Upper lobe of right lung (tissue), 1 donor: Measurements from ENCODE around the gene TANGO6. TPM values are rescaled to one million over a fixed set of nuclear protein-coding genes. Genes with fewer than 3 reads are reported as not detected.
A peak's percentile ranks its signal among the peaks of the same experiment; 100 is the strongest.

Experiments
- ATAC-seq: fragments of 200-7000 bp; cut with Tn5 transposase; one replicate; pipeline ENCODE4 v1.9.1; 2020; ENCODE audit warnings: mild to moderate bottlenecking, moderate library complexity
- DNase-seq: peaks from one replicate; pipeline ENCODE4 v3.0.0-alpha.2; 2020
- H3K27ac ChIP-seq: fragments of 200-600 bp; one replicate; pipeline ENCODE4 v1.8.0; 2022
- H3K27me3 ChIP-seq: fragments of 200-600 bp; one replicate; pipeline ENCODE4 v1.8.0; 2022; ENCODE audit warnings: mild to moderate bottlenecking
- H3K36me3 ChIP-seq: fragments of 200-600 bp; one replicate; pipeline ENCODE4 v1.8.0; 2022
- H3K4me1 ChIP-seq: fragments of 200-600 bp; one replicate; pipeline ENCODE4 v1.8.0; 2022
- H3K4me3 ChIP-seq: fragments of 200-600 bp; one replicate; pipeline ENCODE4 v1.8.0; 2022; ENCODE audit warnings: mild to moderate bottlenecking
- H3K9me3 ChIP-seq: fragments of 200-600 bp; one replicate; pipeline ENCODE4 v1.8.0; 2022
- CTCF ChIP-seq: fragments of 200-600 bp; IDR thresholded peaks from one replicate; pipeline ENCODE4 v1.8.0; 2022; ENCODE audit warnings: antibody characterized with exemption
- intact Hi-C: fragments of 100-400 bp; cut with DNase I; formaldehyde crosslinking; loops from one replicate; pipeline ENCODE4 v1.11.0; 2022
- total RNA-seq: library from RNA; stranded (reverse); fragmentation: NEBNext Ultra II Directional; extraction: Animal tissue kit (Norgen Biotek cat#: 25700); gene quantifications from one replicate; pipeline ENCODE4 v1.2.1, GENCODE V29; 2021
- donor health status: DM: no; HTN: yes; CAD: no; lungs with severe emphysema.

Gene TANGO6
- total RNA-seq, 1 donor from 2014 or later = 19.1 TPM

GRCh38 chr16:69064764-69065313 is 221.5 kb downstream of the TANGO6 start:
- no peak for TF ChIP-seq CTCF
- H3K27ac ChIP-seq = no peak overlapping the region
- no peaks in the 10 kb centered on the region for H3K27me3 ChIP-seq
- no peak for DNase-seq
- H3K9me3 ChIP-seq = no peaks in the 10 kb centered on the region
- no peaks in the 10 kb centered on the region for H3K4me1 ChIP-seq
- intact Hi-C loops = no loop called here
- no peak overlapping the region for H3K4me3 ChIP-seq
- ATAC-seq = no peak
- no peaks in the 10 kb centered on the region for H3K36me3 ChIP-seq

GRCh38 chr16:69069504-69069903 is 226.2 kb downstream of the TANGO6 start:
- intact Hi-C loops = no loop called here
- ATAC-seq = no peak
- no peak overlapping the region for H3K4me3 ChIP-seq
- H3K9me3 ChIP-seq = no peaks in the 10 kb centered on the region
- no peak for TF ChIP-seq CTCF
- no peaks in the 10 kb centered on the region for H3K27me3 ChIP-seq
- H3K27ac ChIP-seq = no peak overlapping the region
- DNase-seq = no peak
- H3K4me1 ChIP-seq = no peaks in the 10 kb centered on the region
- H3K36me3 ChIP-seq = no peaks in the 10 kb centered on the region

GRCh38 chr16:69071036-69071435 is 227.7 kb downstream of the TANGO6 start:
- Histone ChIP-seq H3K4me3 (no peak overlapping the region), H3K27me3 (no peaks in the 10 kb centered on the region), H3K36me3 (no peaks in the 10 kb centered on the region), H3K9me3 (no peaks in the 10 kb centered on the region), H3K27ac (no peak overlapping the region), H3K4me1 (no peaks in the 10 kb centered on the region)
- no peak for ATAC-seq
- TF ChIP-seq CTCF = no peak
- intact Hi-C loops = no loop called here
- no peak for DNase-seq

GRCh38 chr16:69072640-69072974 is 229.3 kb downstream of the TANGO6 start:
- no peak for TF ChIP-seq CTCF
- H3K27ac ChIP-seq = peak overlapping the region; percentile 63
- DNase-seq (no peak), ATAC-seq (no peak)
- H3K4me3 ChIP-seq = no peak overlapping the region
- no peaks in the 10 kb centered on the region for H3K4me1 ChIP-seq
- H3K9me3 ChIP-seq = no peaks in the 10 kb centered on the region
- intact Hi-C loops = no loop called here
- H3K27me3 ChIP-seq = no peaks in the 10 kb centered on the region
- no peaks in the 10 kb centered on the region for H3K36me3 ChIP-seq

- H3K4me3 ChIP-seq = no peak overlapping the region
- DNase-seq = no peak
- intact Hi-C loops = no loop called here
- H3K27ac ChIP-seq = peak overlapping the region; percentile 17
- H3K9me3 ChIP-seq = no peaks in the 10 kb centered on the region
- peak; percentile 55 for ATAC-seq
- no peaks in the 10 kb centered on the region for H3K4me1 ChIP-seq
- no peaks in the 10 kb centered on the region for H3K36me3 ChIP-seq
- H3K27me3 ChIP-seq = no peaks in the 10 kb centered on the region
- TF ChIP-seq CTCF = no peak
These were observed 229.9 kb downstream of the TANGO6 start for GRCh38 chr16:69073181-69073702.

GRCh38 chr16:69077251-69077650 is 233.9 kb downstream of the TANGO6 start:
- no peak for DNase-seq
- intact Hi-C loops = no loop called here

More at GRCh38 chr16:69077251-69077650, 233.9 kb downstream of the TANGO6 start:
- H3K4me1 ChIP-seq = no peaks in the 10 kb centered on the region
- no peak for ATAC-seq
- no peaks in the 10 kb centered on the region for H3K27me3 ChIP-seq
- no peaks in the 10 kb centered on the region for H3K9me3 ChIP-seq
- no peak for TF ChIP-seq CTCF
- H3K27ac ChIP-seq = no peak overlapping the region
- no peak overlapping the region for H3K4me3 ChIP-seq
- no peaks in the 10 kb centered on the region for H3K36me3 ChIP-seq
